COLO829 (cell line): ENCODE results near the gene CREG2.
"Not testable (repeated sequence)": the region's sequence is repeated elsewhere in the genome, so short reads cannot be mapped to it uniquely, and the experiment has no call there.

ENCODE experiments used
- DNase-seq: peaks from one replicate; pipeline ENCODE4 v3.0.0; 2012; ENCODE audit warnings: low spot score

The CREG2 gene

DNA sequence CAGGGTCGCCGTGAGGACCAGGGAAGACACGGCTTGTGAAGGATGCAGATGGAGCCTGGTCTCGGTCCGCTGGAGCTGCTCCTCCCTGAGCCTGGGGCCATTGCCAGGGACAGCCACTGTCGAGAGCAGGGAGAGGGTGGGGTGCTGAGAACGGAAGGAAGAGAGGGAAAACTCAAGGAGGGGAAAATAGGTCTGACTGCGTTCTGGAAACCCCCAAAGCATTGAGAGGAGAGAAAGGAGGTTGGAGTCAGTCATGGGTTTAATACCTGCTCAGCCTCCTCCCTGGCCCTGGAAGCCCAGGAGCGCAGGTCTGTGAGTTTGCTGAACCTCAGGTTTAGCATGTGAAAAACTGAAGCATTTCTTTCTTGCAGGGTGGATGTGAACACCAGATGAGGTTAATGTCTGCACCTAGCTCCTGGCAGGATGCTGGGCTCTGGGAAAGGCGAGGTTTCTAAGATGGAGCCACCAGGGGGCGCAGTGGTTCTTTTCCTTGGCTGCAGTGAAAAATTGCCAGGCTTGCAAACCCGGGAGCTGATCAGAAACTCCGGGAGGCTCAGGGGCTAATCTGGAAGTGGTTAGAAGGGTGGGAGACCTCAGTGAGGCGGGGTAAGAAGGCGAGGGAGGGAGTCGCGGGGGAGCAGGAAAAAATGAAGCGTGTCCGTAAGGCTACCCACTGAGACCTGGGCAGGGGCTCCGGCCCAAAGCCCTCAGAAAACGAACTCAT, 45.2 kb downstream of the CREG2 start:
- DNase-seq, result peak; percentile 75

DNA sequence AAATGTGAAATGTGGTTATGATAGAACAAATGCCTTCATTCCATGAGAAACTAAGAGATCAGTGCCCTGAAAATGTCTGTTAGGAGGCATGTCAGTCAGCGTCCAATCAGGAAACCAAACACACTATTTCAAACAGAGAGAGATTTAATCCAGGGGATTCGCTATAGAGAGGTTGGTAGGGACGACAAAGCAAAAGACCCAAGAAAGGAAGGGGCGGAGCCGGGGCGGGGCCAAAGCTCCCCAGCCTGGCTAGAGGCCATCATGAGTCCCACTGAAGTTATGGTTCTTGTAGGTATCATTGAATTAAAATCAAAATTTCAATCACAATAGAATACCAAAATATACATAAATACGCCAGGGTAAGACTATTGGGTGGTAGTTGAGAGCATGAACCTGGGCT, 45.9 kb downstream of the CREG2 start:
- peak; percentile 63 for DNase-seq

GRCh38 chr2:101340141-101340551, 47.2 kb downstream of the CREG2 start:
- no peak for DNase-seq

- DNase-seq, result no peak
Observed at GRCh38 chr2:101339266-101339880, 47.9 kb downstream of the CREG2 start.

DNA sequence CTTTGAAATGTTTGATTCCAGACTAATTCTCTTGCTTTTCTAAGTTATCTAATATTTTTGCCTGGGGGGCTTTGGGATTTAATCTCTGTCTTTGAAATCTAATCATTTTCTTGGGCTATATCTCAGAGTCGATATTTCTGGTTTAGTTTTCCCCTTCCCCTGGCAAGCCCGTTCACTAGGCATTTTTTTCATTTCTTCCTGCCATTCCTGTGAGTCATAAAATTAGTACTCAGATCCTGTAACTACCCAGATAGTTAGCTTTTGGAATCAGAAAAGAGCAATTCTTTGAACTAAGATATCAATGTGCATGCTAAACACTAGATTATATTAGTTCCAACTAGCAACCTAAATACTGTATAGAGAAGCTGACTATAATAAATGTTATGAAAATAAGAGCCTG, 49.4 kb downstream of the CREG2 start:
- DNase-seq, result no peak

- no peak for DNase-seq
Observed at GRCh38 chr2:101332885-101333766, 54.2 kb downstream of the CREG2 start.

GRCh38 chr2:101331202-101331601, 56.1 kb downstream of the CREG2 start:
- DNase-seq, result no peak

- peak; percentile 64 for DNase-seq
Observed at GRCh38 chr2:101330253-101330933, 56.9 kb downstream of the CREG2 start.

GRCh38 chr2:101329026-101329425, 58.3 kb downstream of the CREG2 start:
- DNase-seq, result no peak

GRCh38 chr2:101328474-101329007, 58.8 kb downstream of the CREG2 start:
- no peak for DNase-seq

DNA sequence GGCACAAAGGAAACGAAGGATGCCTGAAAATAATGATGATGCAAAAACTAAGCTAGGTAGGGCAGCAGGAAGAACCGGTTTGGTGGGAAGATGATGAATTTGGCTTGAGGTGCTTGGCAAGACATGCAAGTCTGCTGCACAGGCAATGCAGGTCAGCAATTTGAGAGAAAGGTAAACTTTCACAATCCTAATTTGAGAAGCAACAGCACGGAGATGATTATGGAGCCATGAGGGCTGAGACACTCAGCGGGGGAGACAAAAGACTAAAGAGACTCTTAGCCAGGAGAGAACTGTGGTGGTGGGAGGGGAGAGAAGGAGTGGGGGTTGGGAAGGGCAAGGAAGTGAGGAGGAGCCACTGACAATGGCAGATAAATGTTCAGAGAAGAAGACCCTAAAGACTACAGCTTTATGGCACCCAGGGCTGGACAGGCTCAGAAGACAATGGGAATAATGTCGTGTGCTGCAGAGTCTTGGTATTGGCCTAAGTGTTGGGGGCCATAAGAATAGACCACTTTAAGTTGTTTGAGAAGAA, 59.4 kb downstream of the CREG2 start:
- DNase-seq, result no peak

DNA sequence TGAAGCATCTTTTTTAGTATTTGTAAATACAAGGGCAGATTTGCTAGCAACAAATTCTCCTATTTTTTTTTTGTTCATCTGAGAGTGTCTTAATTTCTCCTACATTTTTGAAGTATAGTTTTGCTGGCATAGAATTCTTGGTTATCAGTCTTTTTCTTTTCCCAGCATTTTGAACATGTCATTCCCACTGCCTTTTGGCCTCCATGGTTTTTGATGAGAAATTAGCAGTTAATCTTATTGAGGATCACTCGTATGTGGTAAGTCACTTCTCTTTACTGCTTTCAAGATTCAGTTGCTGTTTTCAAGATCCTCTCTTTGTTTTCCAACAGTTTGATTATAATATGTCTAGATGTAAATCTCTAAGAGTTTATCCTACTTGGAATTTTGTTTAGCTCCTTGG, 61.9 kb downstream of the CREG2 start:
- no peak for DNase-seq

- DNase-seq, result not testable (repeated sequence)
Observed at GRCh38 chr2:101316568-101316967, 70.7 kb downstream of the CREG2 start.

DNA sequence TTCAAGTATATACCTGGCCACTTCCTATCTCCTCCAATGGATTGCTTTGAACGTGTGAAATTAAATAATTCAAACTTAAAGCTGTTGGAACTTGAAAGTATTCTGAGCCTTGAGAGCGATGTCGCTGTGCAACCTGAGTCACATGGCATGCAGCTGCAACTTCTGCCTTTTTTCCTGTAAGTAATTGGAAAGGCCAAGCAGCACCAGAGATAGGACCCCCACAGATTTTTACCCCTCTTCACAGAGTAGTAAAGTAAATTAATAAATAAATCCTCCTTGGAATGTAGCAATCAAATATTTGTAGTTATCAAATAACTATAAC, 75.6 kb downstream of the CREG2 start:
- no peak for DNase-seq

- no peak for DNase-seq
Observed at GRCh38 chr2:101310834-101311695, 76.2 kb downstream of the CREG2 start.

DNA sequence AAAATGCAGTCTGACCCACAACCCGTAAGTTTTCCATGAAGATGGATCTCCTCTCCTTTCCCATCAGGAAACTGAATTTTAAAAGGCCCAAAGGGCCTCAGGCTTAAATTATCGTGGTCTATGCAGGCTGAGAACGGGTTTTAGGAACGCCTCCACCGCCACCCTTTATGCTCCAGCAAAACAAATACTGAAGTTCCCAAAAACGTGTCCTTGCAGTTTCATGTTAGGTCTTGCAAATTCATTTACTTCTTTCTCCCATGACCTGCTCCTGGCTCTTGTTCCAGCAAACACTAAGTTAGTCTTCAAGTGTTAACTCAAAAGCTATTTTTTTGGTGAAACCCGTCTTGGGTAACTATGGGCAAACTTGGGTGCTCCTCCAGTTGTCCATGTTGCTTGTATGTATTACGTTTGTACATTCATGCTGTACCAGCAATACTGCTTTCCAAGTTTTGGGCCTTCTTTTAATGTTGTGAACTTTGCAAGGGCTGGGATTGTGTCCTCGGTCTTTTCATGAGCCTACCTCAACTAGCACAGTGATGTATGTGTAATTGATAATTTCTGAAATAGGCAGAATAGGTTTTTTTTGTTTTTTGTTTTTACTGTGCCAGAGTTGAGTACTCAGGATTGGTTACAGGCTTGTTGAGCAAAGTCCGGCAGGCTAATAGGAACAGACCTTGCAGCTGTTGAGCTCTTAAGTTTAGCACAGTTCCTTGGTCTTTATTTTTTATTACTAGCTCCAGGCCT, 77.0 kb downstream of the CREG2 start:
- no peak for DNase-seq

DNA sequence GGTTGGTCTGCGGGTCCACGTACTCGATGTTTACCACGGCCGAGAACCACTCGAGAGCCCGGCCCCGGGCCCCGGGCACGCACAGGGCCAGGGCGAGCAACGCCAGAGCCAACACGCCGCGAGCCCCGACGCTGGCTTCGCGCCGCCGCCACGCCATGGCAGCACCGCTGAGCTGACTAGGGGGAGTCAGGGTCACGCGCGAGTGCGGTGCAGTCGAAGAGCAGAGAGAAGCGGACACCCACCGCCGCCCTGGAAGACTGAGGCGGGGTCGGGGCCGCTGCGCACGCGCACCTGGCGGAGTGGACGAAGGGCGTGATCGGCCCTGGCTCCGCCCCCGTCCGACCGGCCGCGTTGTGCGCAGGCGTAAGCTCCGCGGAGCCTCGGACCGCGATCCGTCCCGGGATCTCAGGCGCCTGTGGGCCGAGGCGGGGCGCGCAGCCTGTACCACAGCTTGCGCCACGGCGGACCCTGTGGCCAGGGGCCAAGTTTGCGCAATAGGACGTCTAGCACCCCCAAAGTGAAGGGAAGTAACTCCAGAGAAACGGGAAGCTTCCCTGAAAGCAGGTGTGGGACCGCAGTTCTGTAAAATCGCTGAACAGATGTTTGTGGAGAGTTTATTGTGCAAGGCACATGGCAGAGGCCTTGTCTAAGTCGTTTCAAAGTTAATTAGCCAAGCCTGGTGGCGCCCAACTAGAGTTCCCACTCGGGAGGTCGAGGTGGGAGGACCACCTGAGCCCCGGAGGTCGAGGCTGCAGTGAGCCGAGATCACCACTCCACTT, 78.7 kb downstream of the CREG2 start, which contains the start of gene RNF149:
Gene RNF149 (minus strand): TSS at position 270 of the 779 bp plus-strand sequence. CDS start 113 bp downstream, at position 157.
- DNase-seq, result peak; percentile 99

- no peak for DNase-seq
Observed at GRCh38 chr2:101307950-101308431, 79.3 kb downstream of the CREG2 start.

- no peak for DNase-seq
Observed at GRCh38 chr2:101307503-101307902, 79.8 kb downstream of the CREG2 start.
